Stimulated activated CD4-positive, alpha-beta T cell treated with anti-CD3 and anti-CD28 coated beads, Interleukin-12 subunit alpha, Interleukin-12 subunit beta, amount 100 ng/mL, for 4 hours (primary cell): ENCODE data around the gene CFAP298.

ENCODE experiments used
- DNase-seq: peaks from one replicate; pipeline ENCODE4 v3.0.0-alpha.2; 2020

The CFAP298 gene

GRCh38 chr21:32597205-32597604 lies 15.0 kb downstream of the CFAP298 start:
- DNase-seq, result no peak

GRCh38 chr21:32595431-32595830 lies 16.7 kb downstream of the CFAP298 start:
- DNase-seq, result no peak

GRCh38 chr21:32593690-32594089 lies 18.5 kb downstream of the CFAP298 start:
- DNase-seq, result no peak

GRCh38 chr21:32592929-32593502 lies 19.2 kb downstream of the CFAP298 start:
- no peak for DNase-seq

- DNase-seq, result no peak
Measured at GRCh38 chr21:32590130-32590529, 22.0 kb downstream of the CFAP298 start.

- DNase-seq, result no peak
Measured at GRCh38 chr21:32587651-32588050, 24.5 kb downstream of the CFAP298 start.

- no peak for DNase-seq
Measured at GRCh38 chr21:32587120-32587519, 25.1 kb downstream of the CFAP298 start.

- DNase-seq, result no peak
Measured at GRCh38 chr21:32585970-32586369, 26.2 kb downstream of the CFAP298 start.

GRCh38 chr21:32585042-32585710 lies 27.0 kb downstream of the CFAP298 start, which contains the start of gene TCP10L:
Gene TCP10L (minus strand): TSS chr21:32585523. CDS start chr21:32584304, 1,219 bp downstream.
- no peak for DNase-seq

GRCh38 chr21:32584472-32584871 lies 27.7 kb downstream of the CFAP298 start:
- no peak for DNase-seq

- no peak for DNase-seq
Measured at GRCh38 chr21:32581732-32582131, 30.4 kb downstream of the CFAP298 start.

GRCh38 chr21:32580949-32581348 lies 31.2 kb downstream of the CFAP298 start:
- DNase-seq, result no peak

- no peak for DNase-seq
Measured at GRCh38 chr21:32578107-32578691, 34.0 kb downstream of the CFAP298 start.

GRCh38 chr21:32576011-32576410 lies 36.2 kb downstream of the CFAP298 start:
- no peak for DNase-seq

- no peak for DNase-seq
Measured at GRCh38 chr21:32574946-32575925, 36.9 kb downstream of the CFAP298 start.

- no peak for DNase-seq
Measured at GRCh38 chr21:32572574-32573420, 39.4 kb downstream of the CFAP298 start.

GRCh38 chr21:32570456-32570855 lies 41.7 kb downstream of the CFAP298 start:
- DNase-seq, result no peak

GRCh38 chr21:32569261-32570230 lies 42.6 kb downstream of the CFAP298 start:
- peak; percentile 70 for DNase-seq

GRCh38 chr21:32567626-32568025 lies 44.6 kb downstream of the CFAP298 start:
- no peak for DNase-seq

- no peak for DNase-seq
Measured at GRCh38 chr21:32566741-32567389, 45.3 kb downstream of the CFAP298 start.
